Mesothelial cell of epicardium (in vitro differentiated cells): ENCODE results near the gene GHRL. TPM values are rescaled to one million over a fixed set of nuclear protein-coding genes. Genes with fewer than 3 reads are reported as not detected.
"Not testable (repeated sequence)": the region's sequence is repeated elsewhere in the genome, so short reads cannot be mapped to it uniquely, and the experiment has no call there.

Source experiments
- DNase-seq, 2 experiments: peaks; one replicate each; pipeline ENCODE4 v3.0.0; 2021; ENCODE audit warnings: low spot score in 2 of 2; ENCODE audit not compliant: unreplicated experiment in 2 of 2
- H3K27ac Mint-ChIP-seq: 2 replicates; pipeline ENCODE4 v1.8.0; 2021; ENCODE audit warnings: mixed read lengths
- H3K27me3 Mint-ChIP-seq: 2 replicates; pipeline ENCODE4 v1.8.0; 2021; ENCODE audit warnings: low read depth, mixed read lengths
- H3K36me3 Mint-ChIP-seq: 2 replicates; pipeline ENCODE4 v1.8.0; 2021; ENCODE audit warnings: mixed read lengths
- H3K4me1 Mint-ChIP-seq: 2 replicates; pipeline ENCODE4 v1.8.0; 2021; ENCODE audit warnings: mixed read lengths
- H3K4me3 Mint-ChIP-seq: 2 replicates; pipeline ENCODE4 v1.8.0; 2021; ENCODE audit warnings: mild to moderate bottlenecking, moderate library complexity, mixed read lengths
- H3K9me3 Mint-ChIP-seq: 2 replicates; pipeline ENCODE4 v1.8.0; 2021; ENCODE audit warnings: mixed read lengths
- total RNA-seq: library from RNA; stranded (reverse); gene quantifications from 3 replicates; pipeline ENCODE4 v1.2.1, GENCODE V29; 2021
- TF ChIP-seq, protein P1 (sequence below): fragments of 200-600 bp; sonication (generic); IDR thresholded peaks from one replicate; pipeline ENCODE4 v1.5.0; 2021; ENCODE audit warnings: antibody characterized with exemption; ENCODE audit not compliant: unreplicated experiment

Gene GHRL
- total RNA-seq, 1 donor from 2014 or later: 0.96 TPM

DNA sequence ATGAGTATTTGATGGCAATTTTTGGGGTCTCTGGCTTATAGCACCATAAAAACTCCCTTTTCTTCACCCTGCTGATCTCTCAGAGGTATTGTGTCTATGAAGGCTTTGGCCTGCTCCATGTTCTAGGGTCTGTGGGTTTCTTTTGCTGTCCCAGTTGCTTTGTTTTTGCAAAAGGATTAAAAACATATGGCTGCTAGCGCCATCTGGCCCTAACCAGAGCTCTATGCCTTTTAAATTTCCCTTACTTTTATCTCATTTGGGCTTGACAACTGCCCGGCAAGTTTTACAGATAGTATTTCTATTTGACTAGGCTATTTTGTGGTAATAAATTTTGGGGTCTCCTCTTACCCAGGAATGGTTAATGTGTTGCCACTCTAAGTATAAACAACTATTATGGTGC is 6.4 kb upstream of the GHRL start:
- Mint-ChIP-seq H3K36me3 (peaks cover 39% of the 10 kb centered on the region), H3K4me3 (no peak overlapping the region), H3K4me1 (no peaks in the 10 kb centered on the region), H3K27me3 (no peaks in the 10 kb centered on the region), H3K9me3 (no peaks in the 10 kb centered on the region), H3K27ac (no peak overlapping the region)
- TF ChIP-seq, protein P1, sequence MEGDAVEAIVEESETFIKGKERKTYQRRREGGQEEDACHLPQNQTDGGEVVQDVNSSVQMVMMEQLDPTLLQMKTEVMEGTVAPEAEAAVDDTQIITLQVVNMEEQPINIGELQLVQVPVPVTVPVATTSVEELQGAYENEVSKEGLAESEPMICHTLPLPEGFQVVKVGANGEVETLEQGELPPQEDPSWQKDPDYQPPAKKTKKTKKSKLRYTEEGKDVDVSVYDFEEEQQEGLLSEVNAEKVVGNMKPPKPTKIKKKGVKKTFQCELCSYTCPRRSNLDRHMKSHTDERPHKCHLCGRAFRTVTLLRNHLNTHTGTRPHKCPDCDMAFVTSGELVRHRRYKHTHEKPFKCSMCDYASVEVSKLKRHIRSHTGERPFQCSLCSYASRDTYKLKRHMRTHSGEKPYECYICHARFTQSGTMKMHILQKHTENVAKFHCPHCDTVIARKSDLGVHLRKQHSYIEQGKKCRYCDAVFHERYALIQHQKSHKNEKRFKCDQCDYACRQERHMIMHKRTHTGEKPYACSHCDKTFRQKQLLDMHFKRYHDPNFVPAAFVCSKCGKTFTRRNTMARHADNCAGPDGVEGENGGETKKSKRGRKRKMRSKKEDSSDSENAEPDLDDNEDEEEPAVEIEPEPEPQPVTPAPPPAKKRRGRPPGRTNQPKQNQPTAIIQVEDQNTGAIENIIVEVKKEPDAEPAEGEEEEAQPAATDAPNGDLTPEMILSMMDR: no peak
- DNase-seq: no peak

DNA sequence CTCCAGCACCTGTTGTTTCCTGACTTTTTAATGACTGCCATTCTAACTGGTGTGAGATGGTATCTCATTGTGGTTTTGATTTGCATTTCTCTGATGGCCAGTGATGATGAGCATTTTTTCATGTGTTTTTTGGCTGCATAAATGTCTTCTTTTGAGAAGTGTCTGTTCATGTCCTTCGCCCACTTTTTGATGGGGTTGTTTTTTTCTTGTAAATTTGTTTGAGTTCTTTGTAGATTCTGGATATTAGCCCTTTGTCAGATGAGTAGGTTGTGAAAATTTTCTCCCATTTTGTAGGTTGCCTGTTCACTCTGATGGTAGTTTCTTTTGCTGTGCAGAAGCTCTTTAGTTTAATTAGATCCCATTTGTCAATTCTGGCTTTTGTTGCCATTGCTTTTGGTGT is 5.3 kb upstream of the GHRL start:
- DNase-seq, H3K27ac Mint-ChIP-seq, H3K9me3 Mint-ChIP-seq, H3K27me3 Mint-ChIP-seq, H3K4me3 Mint-ChIP-seq, H3K4me1 Mint-ChIP-seq: not testable (repeated sequence)
- peaks cover 32% of the 10 kb centered on the region for H3K36me3 Mint-ChIP-seq

DNA sequence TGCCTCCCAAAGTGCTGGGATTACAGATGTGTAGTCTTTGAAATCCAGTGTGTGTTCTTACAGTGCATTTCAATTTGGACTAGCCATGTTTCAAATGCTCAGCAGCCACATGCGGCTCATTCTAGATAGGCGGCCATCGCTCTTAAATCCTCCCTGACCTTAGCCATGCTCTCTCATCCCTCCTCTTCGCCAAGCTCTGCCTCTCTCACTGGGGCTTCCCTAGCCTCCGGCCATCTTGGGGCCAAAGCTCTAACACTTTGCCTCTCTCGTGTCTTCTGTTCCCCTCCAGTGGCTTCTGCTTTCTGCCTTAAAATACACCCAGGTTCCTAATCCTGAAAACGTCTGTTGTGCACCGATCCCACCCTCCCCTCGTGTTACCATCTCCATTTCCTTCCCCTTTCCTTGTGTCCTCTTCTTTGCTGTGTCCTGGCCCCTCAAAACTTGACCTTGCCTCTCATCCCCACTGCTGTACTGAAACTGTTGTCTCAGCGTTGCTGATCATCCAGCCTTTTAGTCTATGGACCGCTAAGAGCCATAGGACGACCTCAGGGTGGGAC is 1.4 kb upstream of the GHRL start:
- H3K9me3 Mint-ChIP-seq: no peaks in the 10 kb centered on the region
- peaks cover 5% of the 10 kb centered on the region for H3K36me3 Mint-ChIP-seq
- no peaks in the 10 kb centered on the region for H3K27me3 Mint-ChIP-seq
- DNase-seq: no peak
- no peak overlapping the region for H3K4me3 Mint-ChIP-seq
- TF ChIP-seq, protein P1: no peak
- H3K27ac Mint-ChIP-seq: no peak overlapping the region
- no peaks in the 10 kb centered on the region for H3K4me1 Mint-ChIP-seq

DNA sequence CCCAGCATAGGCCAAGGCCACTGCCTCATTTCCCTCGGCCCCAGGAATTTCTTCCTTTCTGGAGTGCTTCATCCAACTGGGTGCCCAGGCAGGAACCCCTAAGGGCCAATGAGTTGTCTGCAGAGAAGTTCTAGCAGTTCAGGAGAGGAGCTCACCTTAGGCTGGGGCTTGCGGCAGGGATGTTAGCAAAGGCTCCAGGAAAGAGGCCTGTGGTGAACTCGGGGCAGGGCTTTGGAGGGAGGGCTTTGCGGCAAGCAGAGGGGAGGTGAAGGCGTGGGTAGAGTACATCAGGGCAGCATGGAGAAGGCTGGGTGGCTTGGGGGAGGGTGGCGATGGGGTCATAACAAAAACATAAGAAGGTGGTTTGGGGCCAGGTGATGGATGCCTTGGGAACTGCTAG is 1.1 kb downstream of the GHRL start:
- Mint-ChIP-seq H3K4me3 (no peak overlapping the region), H3K27ac (no peak overlapping the region)
- DNase-seq: no peak

DNA sequence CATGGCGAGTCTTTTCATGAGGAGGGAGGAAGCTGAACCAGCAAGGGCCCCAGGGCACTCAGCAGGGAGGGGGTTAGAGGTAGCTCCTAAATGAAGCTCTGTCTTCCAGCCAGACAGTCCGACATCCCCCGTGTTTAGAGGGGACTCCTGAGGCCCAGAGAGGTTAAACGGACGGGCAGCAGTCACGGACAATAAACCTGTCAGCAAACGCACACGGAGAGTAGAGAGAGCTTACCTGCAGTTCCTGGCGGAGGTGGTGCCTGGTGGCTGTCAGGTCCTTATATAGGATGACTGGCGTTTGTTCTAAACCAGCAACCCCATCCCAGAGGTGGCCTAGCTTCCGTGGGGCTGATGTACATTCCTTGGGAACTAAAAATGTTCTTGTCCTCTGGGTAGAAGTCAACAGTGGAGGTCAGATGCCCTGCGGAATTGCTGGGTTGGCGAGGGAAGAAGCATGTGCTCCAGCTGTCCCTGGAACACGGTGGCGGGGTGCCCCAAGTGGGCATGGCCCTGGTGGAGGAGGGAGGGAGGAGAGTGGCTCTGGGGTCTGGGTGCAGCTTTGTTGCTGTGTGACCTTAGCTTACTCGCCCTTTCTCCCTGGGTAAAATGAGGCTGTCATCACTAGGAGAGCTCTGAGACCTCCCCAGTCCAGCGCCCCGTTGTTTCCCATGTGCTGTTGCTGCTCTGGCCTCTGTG is 2.1 kb downstream of the GHRL start:
- H3K4me3 Mint-ChIP-seq: no peak overlapping the region
- H3K9me3 Mint-ChIP-seq: no peaks in the 10 kb centered on the region
- no peaks in the 10 kb centered on the region for H3K27me3 Mint-ChIP-seq
- no peak for DNase-seq
- TF ChIP-seq, protein P1: no peak
- no peaks in the 10 kb centered on the region for H3K36me3 Mint-ChIP-seq
- H3K4me1 Mint-ChIP-seq: no peaks in the 10 kb centered on the region
- no peak overlapping the region for H3K27ac Mint-ChIP-seq

More for the DNA sequence above, 1.1 kb downstream of the GHRL start:
- Mint-ChIP-seq H3K36me3 (peaks cover 2% of the 10 kb centered on the region), H3K9me3 (no peaks in the 10 kb centered on the region), H3K27me3 (no peaks in the 10 kb centered on the region), H3K4me1 (no peaks in the 10 kb centered on the region)
- TF ChIP-seq, protein P1: no peak

DNA sequence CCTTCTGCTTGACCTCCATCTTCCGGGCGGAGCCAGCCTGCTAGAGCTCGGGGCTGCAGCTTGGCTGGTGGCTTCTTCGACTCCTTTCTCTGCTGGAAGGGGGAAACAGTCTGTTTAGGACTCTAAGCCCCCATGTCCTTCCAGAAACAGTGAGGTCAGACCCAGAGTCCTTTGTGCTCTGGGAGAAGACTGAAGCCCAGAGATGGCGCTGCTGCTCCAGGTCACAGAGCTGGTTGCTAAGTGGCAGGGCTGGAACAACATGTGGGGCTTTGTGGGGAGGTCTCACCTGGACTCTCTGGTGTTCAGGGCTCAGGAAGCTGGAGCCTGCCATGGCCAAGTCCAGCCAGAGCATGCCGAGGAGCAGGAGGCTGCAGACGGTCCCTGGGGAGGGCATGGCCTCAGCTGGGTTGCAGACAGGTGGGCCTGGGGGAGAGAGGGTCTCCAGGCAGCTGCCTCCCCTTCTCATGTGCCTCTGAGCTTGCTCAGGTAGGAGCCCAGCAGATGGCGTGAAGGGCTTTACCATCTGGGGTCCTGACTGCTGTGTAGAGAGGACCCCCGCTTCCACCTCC is 2.9 kb downstream of the GHRL start:
- no peaks in the 10 kb centered on the region for H3K27me3 Mint-ChIP-seq
- H3K9me3 Mint-ChIP-seq: no peaks in the 10 kb centered on the region
- H3K4me3 Mint-ChIP-seq: no peak overlapping the region
- TF ChIP-seq, protein P1: no peak
- H3K27ac Mint-ChIP-seq: no peak overlapping the region
- H3K36me3 Mint-ChIP-seq: no peaks in the 10 kb centered on the region
- H3K4me1 Mint-ChIP-seq: no peaks in the 10 kb centered on the region
- no peak for DNase-seq
